Vagina (tissue), 2 donors: ENCODE measurements around the gene COL26A1.

Source experiments
- POLR2A ChIP-seq, 2 donors: fragments of 450-650 bp; IDR thresholded peaks; one replicate each; pipeline ENCODE4 v1.6.1; 2017; ENCODE audit warnings: antibody characterized with exemption in 2 of 2, mild to moderate bottlenecking in 2 of 2, moderate library complexity in 2 of 2
- POLR2AphosphoS5 ChIP-seq, 2 donors: sonication (generic); formaldehyde crosslinking; IDR thresholded peaks; one replicate each; pipeline ENCODE4 v1.9.0; 2017; ENCODE audit warnings: antibody characterized with exemption in 2 of 2, mild to moderate bottlenecking in 2 of 2, low read depth in 1 of 2; ENCODE audit not compliant: insufficient read depth in 1 of 2
- TF ChIP-seq, protein P1 (sequence below), 3 experiments: fragments of 450-650 bp in 2 of 3; fragments of 200-600 bp in 1 of 3; sonication (generic) in 1 of 3; IDR thresholded peaks; one replicate each; pipeline ENCODE4 v1.5.1; 2017 to 2019; ENCODE audit warnings: antibody characterized with exemption in 3 of 3, mild to moderate bottlenecking in 2 of 3, moderate library complexity in 2 of 3

DNA sequence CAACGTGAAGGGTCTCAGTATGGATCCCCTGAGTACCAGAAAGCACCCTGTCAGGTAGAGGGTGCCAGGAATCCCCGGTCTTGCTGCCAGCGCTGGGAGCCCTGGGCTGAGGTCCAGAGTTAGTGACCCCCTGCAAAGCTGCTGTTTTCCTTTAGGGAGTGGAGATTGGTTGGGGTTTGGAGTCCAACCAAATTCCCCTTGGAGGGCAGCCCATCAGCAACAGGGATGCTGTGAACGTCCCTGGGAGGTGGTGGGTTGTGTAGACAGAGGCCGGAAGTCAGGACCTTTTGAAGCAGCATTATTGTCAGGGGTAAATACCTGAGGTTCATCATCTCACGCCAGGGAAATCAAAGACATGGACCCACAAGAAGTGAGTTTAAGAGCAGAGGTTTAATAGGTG, 104.2 kb downstream of the COL26A1 start:
- TF ChIP-seq, protein P1, sequence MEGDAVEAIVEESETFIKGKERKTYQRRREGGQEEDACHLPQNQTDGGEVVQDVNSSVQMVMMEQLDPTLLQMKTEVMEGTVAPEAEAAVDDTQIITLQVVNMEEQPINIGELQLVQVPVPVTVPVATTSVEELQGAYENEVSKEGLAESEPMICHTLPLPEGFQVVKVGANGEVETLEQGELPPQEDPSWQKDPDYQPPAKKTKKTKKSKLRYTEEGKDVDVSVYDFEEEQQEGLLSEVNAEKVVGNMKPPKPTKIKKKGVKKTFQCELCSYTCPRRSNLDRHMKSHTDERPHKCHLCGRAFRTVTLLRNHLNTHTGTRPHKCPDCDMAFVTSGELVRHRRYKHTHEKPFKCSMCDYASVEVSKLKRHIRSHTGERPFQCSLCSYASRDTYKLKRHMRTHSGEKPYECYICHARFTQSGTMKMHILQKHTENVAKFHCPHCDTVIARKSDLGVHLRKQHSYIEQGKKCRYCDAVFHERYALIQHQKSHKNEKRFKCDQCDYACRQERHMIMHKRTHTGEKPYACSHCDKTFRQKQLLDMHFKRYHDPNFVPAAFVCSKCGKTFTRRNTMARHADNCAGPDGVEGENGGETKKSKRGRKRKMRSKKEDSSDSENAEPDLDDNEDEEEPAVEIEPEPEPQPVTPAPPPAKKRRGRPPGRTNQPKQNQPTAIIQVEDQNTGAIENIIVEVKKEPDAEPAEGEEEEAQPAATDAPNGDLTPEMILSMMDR (IDR thresholded peaks at IDR 0.05): no peak
- TF ChIP-seq POLR2AphosphoS5 (IDR thresholded peaks at IDR 0.05; ENCODE audit: insufficient read depth in 1 of 2, low read depth in 1 of 2): no peak
- no peak for TF ChIP-seq POLR2A (IDR thresholded peaks at IDR 0.05)
